HG03457 (cell line): ENCODE measurements around the gene DCDC1.
A peak's percentile ranks its signal among the peaks of the same experiment; 100 is the strongest.

ENCODE experiments used
- ATAC-seq: cut with Tn5 transposase; IDR thresholded peaks from one replicate; pipeline ENCODE4 v1.9.1; 2021; ENCODE audit warnings: moderate number of reproducible peaks; ENCODE audit not compliant: unreplicated experiment

Gene DCDC1, protein sequence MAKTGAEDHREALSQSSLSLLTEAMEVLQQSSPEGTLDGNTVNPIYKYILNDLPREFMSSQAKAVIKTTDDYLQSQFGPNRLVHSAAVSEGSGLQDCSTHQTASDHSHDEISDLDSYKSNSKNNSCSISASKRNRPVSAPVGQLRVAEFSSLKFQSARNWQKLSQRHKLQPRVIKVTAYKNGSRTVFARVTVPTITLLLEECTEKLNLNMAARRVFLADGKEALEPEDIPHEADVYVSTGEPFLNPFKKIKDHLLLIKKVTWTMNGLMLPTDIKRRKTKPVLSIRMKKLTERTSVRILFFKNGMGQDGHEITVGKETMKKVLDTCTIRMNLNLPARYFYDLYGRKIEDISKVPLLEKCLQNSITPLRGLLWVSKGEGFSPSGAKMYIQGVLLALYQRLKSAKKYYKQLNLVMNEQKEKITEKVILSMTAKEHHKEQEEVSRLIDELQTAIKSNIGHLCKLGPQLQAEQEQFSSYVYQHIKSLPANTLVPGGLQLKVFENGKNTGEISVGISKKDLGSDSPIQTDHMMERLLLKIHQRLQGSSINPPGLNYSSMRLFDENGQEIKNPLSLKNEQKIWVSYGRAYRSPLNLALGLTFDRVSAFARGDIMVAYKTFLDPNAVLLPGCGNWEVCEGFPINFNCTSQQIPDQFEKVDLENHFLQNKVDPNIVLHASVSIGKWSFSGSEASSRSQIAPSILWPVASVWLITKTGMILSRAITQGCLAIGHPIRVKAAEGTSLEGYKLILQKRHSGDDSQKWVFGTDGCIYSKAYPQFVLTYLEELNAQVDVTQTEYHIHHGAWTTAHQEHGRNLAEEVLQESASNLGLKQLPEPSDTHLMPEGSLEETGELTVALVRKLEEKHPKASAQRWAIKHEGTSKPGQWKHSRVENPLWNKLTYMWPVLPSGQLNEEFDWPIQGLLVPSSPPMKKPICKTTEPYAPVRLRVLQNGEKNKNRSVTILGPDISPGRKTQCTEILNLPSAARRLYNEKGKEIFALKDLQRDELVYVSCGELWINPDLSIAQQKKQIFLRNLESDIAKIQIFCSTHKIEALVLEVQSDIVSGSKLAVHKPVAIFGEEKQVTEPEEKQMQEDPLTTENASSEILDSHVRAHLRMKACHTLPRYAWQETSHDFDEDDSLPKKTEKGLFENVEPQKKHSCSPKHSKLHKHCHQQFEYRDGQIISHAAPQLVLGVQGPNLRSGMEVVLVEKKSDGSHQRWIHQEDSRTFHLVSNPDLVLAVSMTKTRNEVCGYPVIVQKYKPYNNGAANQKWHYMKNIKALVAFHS (N-terminal part only)

DNA sequence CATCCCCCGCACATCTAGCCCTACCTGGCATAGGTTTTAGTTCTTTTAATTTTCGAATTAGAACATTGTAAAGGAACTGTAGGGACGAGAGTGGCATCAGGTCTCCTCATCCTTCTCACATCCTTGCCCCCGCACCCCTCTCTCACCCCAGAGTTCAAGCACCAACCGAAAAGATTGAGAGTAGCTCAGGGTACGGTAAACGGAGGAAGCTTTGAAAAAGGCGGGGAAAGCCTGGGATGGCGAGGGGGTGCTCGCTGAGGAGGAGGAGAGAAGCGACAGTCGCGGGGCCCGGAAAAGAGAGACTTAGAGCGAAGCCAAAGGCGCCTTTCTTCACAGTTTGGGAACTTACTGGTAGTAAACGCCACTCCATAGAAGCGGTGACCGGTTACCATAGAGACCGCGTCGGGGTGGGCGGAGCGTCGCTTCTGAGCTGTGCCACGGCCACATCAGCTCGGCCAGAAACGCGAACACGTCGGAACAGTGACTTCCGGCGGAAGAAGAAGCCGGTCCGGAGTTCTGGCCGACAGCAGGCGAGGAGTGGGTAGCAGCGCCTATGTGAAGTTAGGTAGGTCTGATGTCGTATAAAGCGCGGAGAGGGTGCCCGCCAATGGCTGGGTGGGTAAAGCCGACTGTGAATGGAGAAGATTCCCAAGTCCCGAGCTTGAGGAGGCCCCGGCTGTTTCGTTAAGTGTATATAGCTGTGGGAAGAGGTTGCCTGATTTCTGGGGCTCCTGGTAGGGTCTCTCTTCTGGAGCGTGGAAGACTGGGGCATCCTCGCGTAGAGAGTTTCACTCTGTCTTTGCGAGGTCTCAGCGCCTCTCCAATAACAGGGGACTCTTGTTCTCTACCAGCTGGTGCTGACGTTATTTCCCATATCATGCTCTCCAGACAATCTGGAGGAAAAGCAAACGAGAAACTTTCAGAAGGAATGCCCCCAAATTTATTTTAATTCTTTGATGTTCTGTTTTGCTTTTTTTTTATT lies at the start of gene DCDC1, which contains the start of gene DNAJC24:
DCDC1 (minus strand) TSS at position 392 of the 982 bp plus-strand sequence. CDS start 41,459 bp downstream, outside the sequence.
DNAJC24 (plus strand) TSS at position 513 of the 982 bp plus-strand sequence. CDS start 889 bp downstream, outside the sequence.
- peak; percentile 99 for ATAC-seq

DNA sequence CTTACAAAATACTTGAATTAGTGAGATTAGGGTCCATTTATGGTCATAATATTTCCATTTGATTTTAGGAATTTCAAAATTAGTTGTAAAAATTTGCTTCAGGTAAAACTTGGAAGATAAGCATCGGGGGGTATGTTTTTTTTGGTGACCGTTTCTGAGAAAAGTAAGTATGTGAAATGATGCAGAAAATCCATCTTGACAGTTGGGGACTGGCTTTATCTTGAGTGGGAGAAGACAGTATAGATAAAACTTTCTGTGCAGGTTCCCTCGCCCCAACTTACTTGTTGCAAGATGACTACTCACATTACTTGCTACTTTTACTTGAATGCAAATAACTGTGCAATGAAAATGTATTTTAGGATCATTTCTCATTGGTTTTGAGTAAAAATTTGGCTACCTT lies 49.6 kb upstream of the DCDC1 start:
- no peak for ATAC-seq

DNA sequence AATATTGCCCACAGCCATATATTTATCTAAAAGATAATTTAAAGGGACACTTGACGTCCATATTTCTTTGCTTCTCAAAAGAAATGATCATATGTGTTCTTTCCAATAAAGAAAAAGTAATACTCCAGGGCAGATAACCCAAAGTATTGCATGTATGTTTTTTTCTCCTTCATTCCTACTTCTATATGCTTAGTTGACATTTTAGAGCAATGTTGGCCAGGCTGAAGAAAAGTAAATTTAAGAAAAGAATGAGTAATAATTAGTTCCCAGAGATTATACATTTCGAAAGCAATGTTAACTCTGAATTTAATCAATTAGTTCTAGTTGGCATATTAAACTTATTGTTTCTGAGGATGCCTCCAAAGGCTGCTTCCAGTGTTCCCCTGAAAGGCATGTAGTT lies 48.3 kb upstream of the DCDC1 start:
- no peak for ATAC-seq

DNA sequence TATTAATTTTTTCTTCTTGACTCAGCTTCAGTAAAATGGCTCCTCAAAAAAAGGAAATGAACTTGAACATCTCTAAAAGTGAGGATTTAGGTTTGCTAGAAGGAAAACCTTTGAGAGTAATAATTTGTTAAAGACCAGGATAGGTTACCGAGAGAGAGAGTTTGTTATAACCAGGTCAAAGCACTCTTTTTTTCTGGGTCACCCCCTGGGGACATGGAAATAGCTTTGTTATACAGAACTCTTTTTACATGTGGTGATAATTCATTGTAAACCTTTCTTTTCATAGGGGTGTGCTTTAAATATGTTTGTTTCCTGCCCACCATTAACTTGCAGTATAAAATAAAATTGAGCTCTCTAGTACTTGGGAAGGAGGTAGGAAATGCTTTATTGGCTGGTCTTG lies 47.8 kb upstream of the DCDC1 start:
- no peak for ATAC-seq

DNA sequence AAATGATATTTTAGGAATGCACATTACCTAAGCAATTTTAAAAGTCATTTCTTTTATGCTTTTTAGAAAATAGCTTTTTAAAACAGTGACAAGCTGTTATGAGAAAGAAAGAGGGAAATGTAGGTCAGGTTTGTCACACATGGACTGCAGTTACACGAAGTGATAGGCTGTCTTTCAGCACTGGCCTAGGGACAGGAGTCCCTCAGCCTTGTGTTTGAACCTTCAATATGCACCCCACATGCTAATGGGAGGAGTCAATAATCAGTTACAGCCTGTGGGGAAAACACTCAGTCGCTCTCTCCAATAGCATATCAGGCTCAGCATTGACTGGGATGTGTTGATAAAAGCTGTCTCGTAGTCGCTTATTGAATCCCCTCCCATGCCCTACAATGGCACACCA lies 45.9 kb upstream of the DCDC1 start:
- ATAC-seq: no peak

DNA sequence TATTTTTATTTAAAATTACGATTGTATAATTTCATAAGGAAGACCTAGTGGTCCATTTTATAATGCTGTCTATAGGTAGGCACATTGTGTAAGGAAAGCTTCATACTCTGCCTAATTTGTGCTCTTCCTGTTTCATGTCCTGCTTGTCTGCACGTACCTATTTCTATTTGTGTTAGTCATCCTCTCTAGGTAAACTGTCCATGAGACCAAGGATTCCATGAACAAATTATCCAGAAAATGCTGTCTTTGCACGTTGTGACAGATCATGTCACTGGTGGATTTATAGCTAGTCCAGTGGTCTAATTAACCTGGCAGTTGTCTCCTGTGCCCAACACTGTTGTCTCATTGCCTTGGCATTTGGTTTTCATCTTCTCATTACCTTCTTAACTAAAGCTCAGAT lies 44.8 kb upstream of the DCDC1 start:
- no peak for ATAC-seq

DNA sequence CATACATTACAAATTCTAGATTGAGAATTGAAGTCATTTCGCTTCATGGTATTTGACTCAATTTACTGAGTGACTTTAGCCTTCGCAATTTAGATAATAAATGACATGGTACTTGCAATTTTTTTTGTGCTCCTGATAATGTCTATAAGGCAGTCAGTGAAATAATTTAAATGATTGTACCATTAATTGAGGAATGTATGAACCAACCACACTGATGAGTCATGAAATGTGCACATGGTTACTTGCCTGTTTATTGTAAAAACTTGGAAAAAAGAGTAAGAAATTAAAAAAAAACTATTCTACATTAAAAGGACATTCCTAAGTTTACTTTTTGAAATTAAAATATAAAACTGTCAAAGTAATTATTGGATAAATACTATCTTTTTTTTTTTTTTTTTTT lies 43.4 kb upstream of the DCDC1 start:
- no peak for ATAC-seq

DNA sequence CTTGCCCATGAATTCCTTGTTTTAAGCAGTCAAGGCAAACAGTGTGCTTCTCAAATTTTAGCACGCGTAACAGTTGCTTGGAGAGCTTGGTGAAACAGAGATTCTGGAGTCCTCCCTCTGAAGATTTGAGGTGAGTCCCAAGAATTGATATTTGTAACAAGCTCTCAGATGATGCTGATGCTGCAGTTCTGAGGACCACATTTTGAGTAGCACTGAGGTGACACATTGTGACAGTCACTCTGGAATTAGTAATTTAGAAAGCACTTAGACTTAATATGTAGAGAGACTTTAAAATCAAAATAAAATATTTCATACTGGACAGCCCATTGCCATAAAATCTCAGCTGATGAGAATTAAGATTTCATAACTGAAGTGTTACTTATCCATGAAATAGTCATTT lies 38.7 kb upstream of the DCDC1 start:
- ATAC-seq: no peak

DNA sequence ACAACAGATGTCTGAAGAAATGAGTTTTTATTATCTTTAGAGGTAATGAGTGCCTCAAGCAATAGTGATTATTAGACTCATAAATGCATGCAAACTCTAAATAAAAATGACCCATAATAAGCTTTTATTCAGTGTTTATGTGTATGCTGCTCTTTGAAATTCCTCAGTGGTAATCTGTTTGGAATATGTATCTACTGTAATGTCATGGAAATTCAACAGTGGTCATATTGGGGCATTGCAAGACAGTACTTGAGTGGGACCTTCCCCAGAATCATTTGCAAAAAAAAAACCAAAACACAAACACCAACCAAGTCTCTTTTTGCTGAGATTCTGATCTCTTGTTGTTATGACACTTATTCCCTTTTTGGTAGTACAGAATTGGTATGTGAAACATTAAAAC lies 35.1 kb upstream of the DCDC1 start:
- no peak for ATAC-seq

DNA sequence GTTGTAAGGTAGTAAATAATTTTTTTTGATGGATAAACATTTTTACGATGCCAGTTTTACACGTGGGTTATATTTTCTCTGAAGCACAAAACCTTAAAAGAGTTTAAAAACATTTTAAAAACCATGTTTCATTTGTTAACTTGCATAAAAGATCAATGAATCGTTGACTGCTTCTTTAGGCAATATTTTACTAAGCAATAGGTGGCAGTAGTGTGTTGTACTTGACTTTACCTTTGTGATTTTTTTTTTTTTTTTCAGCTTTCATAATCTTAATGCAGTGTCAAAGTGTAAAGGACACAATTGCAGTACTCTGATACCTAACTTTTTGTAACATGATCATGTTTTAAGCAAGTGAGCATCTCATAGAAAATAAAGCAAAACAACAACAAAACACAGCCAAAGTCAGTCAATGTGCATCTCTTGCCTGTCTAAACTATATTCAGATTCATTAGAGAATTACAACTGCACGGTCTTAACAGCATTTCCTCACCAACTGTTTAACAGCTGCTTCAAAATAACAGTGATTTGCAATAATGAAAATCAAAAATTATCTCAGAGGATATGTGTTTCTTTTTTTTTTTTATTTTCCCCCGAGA lies 27.8 kb upstream of the DCDC1 start:
- no peak for ATAC-seq

DNA sequence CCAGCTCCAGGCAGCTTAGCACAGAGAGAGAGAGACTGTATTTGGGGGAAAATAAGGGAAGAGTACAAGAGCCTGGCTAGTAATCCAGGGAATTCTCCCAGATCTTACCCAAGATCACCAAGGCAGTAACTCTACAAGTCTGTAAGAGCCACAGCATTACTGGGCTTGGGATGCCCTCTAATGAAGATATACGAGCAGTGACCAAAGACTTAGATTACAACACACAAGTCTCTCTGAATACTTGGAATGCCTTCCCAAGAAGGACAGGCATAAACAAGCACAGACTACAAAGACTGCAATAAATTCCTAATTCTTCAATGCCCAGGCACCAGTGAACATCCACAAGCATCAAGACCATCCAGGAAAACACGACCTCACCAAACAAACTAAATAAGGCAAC lies 17.8 kb upstream of the DCDC1 start:
- no peak for ATAC-seq

DNA sequence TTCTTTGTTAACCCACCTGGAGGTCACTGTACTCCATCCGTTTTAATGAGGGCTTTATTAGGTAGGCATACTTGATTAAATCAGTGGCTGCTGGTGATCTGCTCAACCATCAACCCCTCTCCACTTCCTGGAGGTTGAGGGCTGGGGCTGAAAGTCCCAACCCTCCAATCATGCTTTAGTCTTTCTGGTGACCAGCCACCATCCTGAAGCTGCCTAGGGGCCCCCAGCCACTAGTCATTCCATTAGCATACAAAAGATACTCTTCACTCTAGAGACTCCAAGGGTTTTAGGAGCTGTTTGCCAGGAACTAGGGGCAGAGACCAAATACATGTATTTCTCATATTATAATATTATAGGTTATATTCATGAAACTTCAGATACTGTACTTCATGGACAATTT lies 13.6 kb upstream of the DCDC1 start:
- ATAC-seq: no peak

DNA sequence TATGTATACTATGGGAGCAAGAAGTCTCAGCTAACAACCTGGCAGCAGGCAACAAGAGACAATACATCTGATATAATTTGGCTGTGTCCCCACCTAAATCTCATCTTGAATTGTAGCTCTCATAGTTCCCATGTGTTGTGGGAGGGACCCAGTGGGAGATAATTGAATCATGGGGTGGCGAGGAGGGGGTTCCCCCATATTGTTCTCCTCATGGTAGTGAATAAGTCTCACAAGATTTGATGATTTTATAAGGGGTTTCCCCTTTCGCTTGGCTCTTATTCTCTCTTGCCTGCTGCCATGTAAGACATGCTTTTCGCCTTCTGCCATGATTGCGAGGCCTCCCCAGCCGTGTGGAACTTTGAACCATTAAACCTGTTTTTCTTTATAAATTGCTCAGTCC lies 6.3 kb upstream of the DCDC1 start:
- ATAC-seq: no peak

DNA sequence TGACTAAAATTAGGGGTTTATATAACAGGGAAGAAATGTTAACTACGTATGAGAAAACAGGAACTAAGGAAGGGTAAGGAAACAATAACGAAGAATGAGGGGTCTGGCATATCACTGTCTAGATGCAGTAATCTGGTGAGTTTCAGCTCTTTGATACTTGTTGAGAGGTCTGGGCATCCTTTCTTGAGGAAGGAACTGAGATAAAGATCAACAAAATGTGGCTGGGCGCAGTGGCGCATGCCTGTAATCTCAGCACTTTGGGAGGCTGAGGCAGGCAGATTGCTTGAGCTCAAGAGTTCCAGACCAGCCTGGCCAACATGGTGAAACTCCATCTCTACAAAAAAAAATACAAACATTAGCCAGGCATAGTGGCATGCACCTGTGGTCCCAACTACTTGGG lies 2.7 kb downstream of the DCDC1 start:
- ATAC-seq: no peak

DNA sequence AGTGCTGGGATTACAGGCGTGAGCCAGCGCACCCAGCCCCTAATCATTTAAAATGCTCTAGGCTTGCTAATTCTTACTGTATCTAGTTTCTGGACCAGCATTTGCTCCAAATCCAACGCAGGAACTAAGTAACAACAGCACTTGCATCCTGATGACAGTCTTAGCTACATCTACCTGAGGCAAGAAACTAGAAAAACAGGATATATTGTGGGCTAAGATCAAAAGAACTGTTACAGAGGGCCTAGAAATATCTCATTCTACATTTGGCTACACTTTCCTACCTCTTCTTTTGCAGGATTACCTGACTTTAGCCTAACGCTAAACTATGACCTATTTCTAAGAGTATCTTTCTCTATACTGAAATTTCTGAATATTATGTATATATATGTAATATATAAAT lies 7.8 kb downstream of the DCDC1 start:
- no peak for ATAC-seq

DNA sequence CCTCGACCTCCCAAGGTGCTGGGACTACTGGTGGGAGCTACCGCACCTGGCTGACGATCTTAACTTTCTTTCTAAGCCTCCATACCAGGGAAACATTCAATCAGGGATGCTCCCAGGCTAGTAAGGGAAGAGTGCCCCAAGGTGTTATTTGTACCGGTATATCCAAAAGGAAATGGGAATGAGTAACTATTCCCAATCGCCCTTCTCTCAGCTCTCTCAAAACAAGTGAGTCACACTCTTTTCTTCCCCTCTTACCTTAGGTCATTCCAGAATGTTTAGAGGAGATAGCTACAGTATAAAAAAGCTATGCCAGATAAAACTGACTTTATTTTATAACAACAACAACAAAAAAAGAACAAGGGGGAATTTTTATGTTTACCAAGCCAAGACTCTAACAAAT lies 13.7 kb downstream of the DCDC1 start:
- ATAC-seq: no peak

DNA sequence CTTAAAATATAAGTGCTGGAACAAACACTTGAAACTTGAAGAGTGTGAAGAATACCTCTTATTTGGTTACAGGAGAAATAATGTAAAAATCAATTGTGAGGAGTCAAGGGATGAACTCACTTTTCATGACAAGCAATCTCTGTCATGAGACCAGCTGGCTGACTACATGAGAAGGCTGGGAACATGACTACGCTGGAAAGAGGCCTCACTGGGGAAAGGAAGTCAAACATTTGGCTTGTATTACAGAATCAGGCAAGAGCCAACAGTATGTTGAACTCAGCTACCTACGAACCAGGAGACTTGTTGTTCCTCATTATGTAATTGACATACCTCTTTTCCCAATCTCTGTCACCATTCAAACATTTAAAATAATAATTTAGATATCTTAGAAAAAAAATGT lies 14.4 kb downstream of the DCDC1 start:
- ATAC-seq: no peak

DNA sequence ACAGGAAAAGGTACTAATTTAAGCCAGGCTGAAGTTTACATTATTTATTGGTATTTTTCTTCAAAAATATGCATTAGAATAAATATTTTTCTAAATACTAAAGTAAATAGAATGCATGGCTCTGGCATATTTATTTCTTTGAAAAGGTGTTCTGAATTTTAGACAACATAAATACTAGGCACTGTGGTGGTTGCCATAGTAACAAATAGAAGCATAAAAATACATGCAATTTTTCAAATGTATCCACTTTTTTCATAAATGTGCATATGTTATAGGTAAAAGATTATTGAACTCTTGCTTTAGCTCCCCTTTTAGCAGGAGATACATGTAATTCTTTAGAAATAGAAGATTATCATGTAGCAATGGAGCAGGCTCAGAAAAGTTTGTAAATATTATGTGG lies 18.4 kb downstream of the DCDC1 start:
- ATAC-seq: no peak

DNA sequence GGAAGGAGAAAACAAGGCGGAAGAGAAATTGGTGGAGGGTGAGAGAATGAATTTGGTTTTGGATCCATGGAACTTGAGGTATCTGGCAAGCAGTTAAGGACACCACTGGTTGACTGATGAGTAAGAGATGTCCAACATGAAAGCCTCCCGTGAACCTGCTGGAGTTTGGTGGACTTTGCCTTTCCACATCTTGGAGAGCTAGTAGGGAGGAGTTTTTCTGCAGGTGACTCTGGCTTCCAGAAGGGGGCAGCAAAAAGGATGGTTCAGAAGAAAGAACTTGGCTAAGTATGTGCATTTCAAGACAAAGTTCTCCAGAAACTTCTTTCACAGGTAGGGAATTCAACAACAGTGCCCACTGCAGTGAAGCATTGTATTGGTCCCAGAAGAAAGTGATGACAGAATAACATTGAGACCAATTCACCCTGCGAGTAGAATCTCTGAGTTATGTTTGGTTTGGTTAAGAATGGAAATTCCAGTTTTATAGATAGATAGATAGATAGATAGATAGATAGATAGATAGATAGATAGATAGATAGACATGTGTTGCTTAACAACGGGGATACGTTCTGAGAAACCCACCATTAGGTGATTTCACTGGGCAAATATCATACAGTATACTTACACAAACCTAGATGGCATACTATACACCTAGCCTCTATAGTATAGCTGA lies 28.5 kb downstream of the DCDC1 start:
- ATAC-seq: no peak
